Measurements from ENCODE around the gene JAZF1.

DNA sequence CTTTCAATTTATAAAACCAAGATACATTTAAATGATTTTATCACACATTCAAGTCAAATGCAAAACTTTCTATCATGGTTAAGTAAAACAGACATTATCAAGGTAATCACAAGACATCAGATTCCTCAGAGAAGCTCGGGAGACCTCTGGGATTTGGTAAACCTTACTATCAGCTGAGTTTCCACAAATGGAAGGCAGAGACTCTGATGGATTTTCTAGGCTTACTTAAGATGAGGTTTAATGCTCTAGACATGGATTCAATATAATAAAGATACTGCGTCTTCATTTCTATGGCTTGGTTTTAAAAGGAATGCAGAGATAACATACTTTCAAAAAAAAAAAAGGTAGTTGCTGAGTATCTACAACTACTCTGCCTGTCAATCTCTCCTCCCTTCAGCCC lies 171.7 kb downstream of the JAZF1 start:
- no peak for TF ChIP-seq SP1 (IDR thresholded peaks at IDR 0.05; ENCODE audit: low read depth, low read length)
- TF ChIP-seq POLR2A (IDR thresholded peaks at IDR 0.05; ENCODE audit: low read depth, low read length) = no peak
- no peak for TF ChIP-seq SKIL (IDR thresholded peaks at IDR 0.05; ENCODE audit: low read depth, poor library complexity, severe bottlenecking)
- TF ChIP-seq, protein P1, sequence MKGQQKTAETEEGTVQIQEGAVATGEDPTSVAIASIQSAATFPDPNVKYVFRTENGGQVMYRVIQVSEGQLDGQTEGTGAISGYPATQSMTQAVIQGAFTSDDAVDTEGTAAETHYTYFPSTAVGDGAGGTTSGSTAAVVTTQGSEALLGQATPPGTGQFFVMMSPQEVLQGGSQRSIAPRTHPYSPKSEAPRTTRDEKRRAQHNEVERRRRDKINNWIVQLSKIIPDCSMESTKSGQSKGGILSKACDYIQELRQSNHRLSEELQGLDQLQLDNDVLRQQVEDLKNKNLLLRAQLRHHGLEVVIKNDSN (IDR thresholded peaks at IDR 0.05; ENCODE audit: borderline replicate concordance, extremely low read length, insufficient read depth, low read depth, low read length) = no peak
- no peak for TF ChIP-seq ELK1 (IDR thresholded peaks at IDR 0.05; ENCODE audit: low read depth, low read length)
- TF ChIP-seq PAX5 (IDR thresholded peaks at IDR 0.05; ENCODE audit: borderline replicate concordance, low read depth, low read length) = no peak
- no peak for TF ChIP-seq TBL1XR1 (IDR thresholded peaks at IDR 0.05; ENCODE audit: low read depth, low read length)
- TF ChIP-seq SUPT20H (IDR thresholded peaks at IDR 0.05; ENCODE audit: borderline replicate concordance, control insufficient read depth, low read depth, low read length) = no peak
- TF ChIP-seq RCOR1 (conservative IDR thresholded peaks at IDR 0.05; ENCODE audit: low read depth, low read length) = no peak
